IMR-90 (cell line): ENCODE measurements around the gene MZF1. TPM values are rescaled to one million over a fixed set of nuclear protein-coding genes. Genes with fewer than 3 reads are reported as not detected.
A peak's percentile ranks its signal among the peaks of the same experiment; 100 is the strongest.

Source experiments
- ATAC-seq: fragments of 200-7000 bp; cut with Tn5 transposase; 2 replicates; pipeline ENCODE4 v1.9.1; 2020; ENCODE audit warnings: low read depth, mild to moderate bottlenecking, moderate library complexity
- BruUV-seq: library from RNA; stranded (reverse); fragments of 400-500 nt; replicated peaks from 2 replicates; lab custom pipeline; 2021; lab: Mats Ljungman, UMichigan
- CTCF ChIA-PET: fragments of 300-600 bp; formaldehyde crosslinking; extraction: SDS; loops from one replicate; lab custom pipeline; 2021; ENCODE audit warnings: antibody characterized with exemption; lab: Yijun Ruan, JAX
- POLR2A ChIA-PET: fragments of 300-600 bp; sonication (Branson Sonifier 250); formaldehyde crosslinking; loops from one replicate; lab custom pipeline; 2022; ENCODE audit warnings: antibody characterized with exemption; ENCODE audit not compliant: unreplicated experiment; lab: Charles Lee
- DNase-seq: peaks from one replicate; pipeline ENCODE4 v3.0.0; 2013
- H2AFZ ChIP-seq: replicated peaks from 2 replicates; pipeline ENCODE3; 2013; ENCODE audit warnings: low read length, mild to moderate bottlenecking; ENCODE audit not compliant: poor library complexity
- H2AK5ac ChIP-seq: 2 replicates; pipeline ENCODE4 v1.6.1; 2013; ENCODE audit warnings: low read depth, low read length, inconsistent platforms
- H2AK9ac ChIP-seq: replicated peaks from 2 replicates; pipeline ENCODE3; 2013; ENCODE audit warnings: mild to moderate bottlenecking, low read depth, low read length, moderate library complexity; ENCODE audit not compliant: poor library complexity
- H2BK120ac ChIP-seq: 2 replicates; pipeline ENCODE4 v1.6.1; 2013; ENCODE audit warnings: low read depth, low read length, inconsistent platforms
- H2BK15ac ChIP-seq: 3 replicates; pipeline ENCODE4 v1.6.1; 2013; ENCODE audit warnings: low read depth, low read length, inconsistent platforms
- H2BK20ac ChIP-seq: 2 replicates; pipeline ENCODE4 v1.6.1; 2013; ENCODE audit warnings: low read depth, mild to moderate bottlenecking, inconsistent platforms, low read length, moderate library complexity
- H2BK5ac ChIP-seq: 2 replicates; pipeline ENCODE4 v1.6.1; 2013; ENCODE audit warnings: mild to moderate bottlenecking, low read depth, low read length, inconsistent platforms; ENCODE audit not compliant: poor library complexity, severe bottlenecking
- H3K14ac ChIP-seq: replicated peaks from 2 replicates; pipeline ENCODE4 v1.6.1; 2013; ENCODE audit warnings: low read depth, low read length, inconsistent platforms
- H3K18ac ChIP-seq: 2 replicates; pipeline ENCODE4 v1.6.1; 2013; ENCODE audit warnings: low read depth, low read length, control low read depth
- H3K23ac ChIP-seq: 2 replicates; pipeline ENCODE4 v1.6.1; 2013; ENCODE audit warnings: low read depth, low read length, inconsistent platforms
- H3K27ac ChIP-seq: 2 replicates; pipeline ENCODE4 v1.5.1; 2013; ENCODE audit warnings: mild to moderate bottlenecking, control low read depth, low read length; ENCODE audit not compliant: insufficient read depth
- H3K27me3 ChIP-seq: 2 replicates; pipeline ENCODE4 v1.6.1; 2013; ENCODE audit warnings: low read length; ENCODE audit not compliant: control insufficient read depth, insufficient read depth
- H3K36me3 ChIP-seq: 2 replicates; pipeline ENCODE4 v1.6.1; 2013; ENCODE audit warnings: low read length, mixed read lengths; ENCODE audit not compliant: control insufficient read depth, insufficient read depth
- H3K4ac ChIP-seq: 2 replicates; pipeline ENCODE4 v1.6.1; 2013; ENCODE audit warnings: low read depth, low read length, inconsistent platforms
- H3K4me1 ChIP-seq: 2 replicates; pipeline ENCODE4 v1.6.1; 2013; ENCODE audit warnings: low read length, mixed read lengths; ENCODE audit not compliant: control insufficient read depth, insufficient read depth
- H3K4me2 ChIP-seq: 2 replicates; pipeline ENCODE4 v1.6.1; 2013; ENCODE audit warnings: low read depth, mild to moderate bottlenecking, control low read depth, low read length, moderate library complexity
- H3K4me3 ChIP-seq: 2 replicates; pipeline ENCODE4 v1.5.1; 2013; ENCODE audit warnings: low read depth, mild to moderate bottlenecking, control low read depth, low read length, moderate library complexity; ENCODE audit not compliant: insufficient read depth
- H3K56ac ChIP-seq: 2 replicates; pipeline ENCODE4 v1.6.1; 2013; ENCODE audit warnings: low read length, inconsistent platforms; ENCODE audit not compliant: insufficient read depth; ENCODE audit errors: extremely low read depth
- H3K79me1 ChIP-seq, 2 experiments: 2 replicates each; pipeline ENCODE4 v1.6.1; 2013; ENCODE audit warnings: low read length in 2 of 2, inconsistent platforms in 1 of 2, low read depth in 1 of 2
- H3K9ac ChIP-seq: 2 replicates; pipeline ENCODE4 v1.6.1; 2013; ENCODE audit warnings: low read depth, low read length, control low read depth
- H3K9me1 ChIP-seq: 2 replicates; pipeline ENCODE4 v1.6.1; 2013; ENCODE audit warnings: low read length, inconsistent platforms; ENCODE audit not compliant: insufficient read depth
- H3K9me3 ChIP-seq: 2 replicates; pipeline ENCODE4 v1.6.1; 2013; ENCODE audit warnings: low read length; ENCODE audit not compliant: control insufficient read depth, insufficient read depth
- H4K20me1 ChIP-seq: 2 replicates; pipeline ENCODE4 v1.6.1; 2013; ENCODE audit warnings: low read length, inconsistent platforms; ENCODE audit not compliant: insufficient read depth
- H4K5ac ChIP-seq: 2 replicates; pipeline ENCODE4 v1.6.1; 2013; ENCODE audit warnings: mild to moderate bottlenecking, low read depth, low read length, control low read depth
- H4K8ac ChIP-seq, 2 experiments: 2 replicates each; pipeline ENCODE4 v1.6.1; 2013; ENCODE audit warnings: low read depth in 2 of 2, low read length in 2 of 2, control low read depth in 1 of 2, inconsistent platforms in 1 of 2
- H4K91ac ChIP-seq: 2 replicates; pipeline ENCODE4 v1.6.1; 2013; ENCODE audit warnings: low read depth, low read length, inconsistent platforms; ENCODE audit not compliant: insufficient read depth
- BHLHE40 ChIP-seq: fragments of 150-350 bp; IDR thresholded peaks from 2 replicates; pipeline ENCODE4 v1.6.1; 2016; ENCODE audit warnings: mild to moderate bottlenecking, low read depth, low read length
- CHD1 ChIP-seq: IDR thresholded peaks from 2 replicates; pipeline ENCODE4 v1.6.1; 2012; ENCODE audit warnings: low read depth, low read length, improper control_type of control experiment
- FOS ChIP-seq: fragments of 150-350 bp; IDR thresholded peaks from 2 replicates; pipeline ENCODE4 v1.6.1; 2016; ENCODE audit warnings: low read depth, low read length
- MAFK ChIP-seq: IDR thresholded peaks from 2 replicates; pipeline ENCODE4 v1.6.1; 2012; ENCODE audit warnings: low read depth, low read length, improper control_type of control experiment
- MAZ ChIP-seq: IDR thresholded peaks from 2 replicates; pipeline ENCODE4 v1.6.1; 2012; ENCODE audit warnings: low read depth, mild to moderate bottlenecking, low read length, improper control_type of control experiment, moderate library complexity, borderline replicate concordance
- POLR2A ChIP-seq: IDR thresholded peaks from 2 replicates; pipeline ENCODE4 v1.6.1; 2012; ENCODE audit warnings: mild to moderate bottlenecking, low read depth, low read length
- RAD21 ChIP-seq: IDR thresholded peaks from 2 replicates; pipeline ENCODE4 v1.6.1; 2012; ENCODE audit warnings: low read length, improper control_type of control experiment
- RCOR1 ChIP-seq: IDR thresholded peaks from 2 replicates; pipeline ENCODE4 v1.6.1; 2012; ENCODE audit warnings: mild to moderate bottlenecking, low read length, improper control_type of control experiment; ENCODE audit not compliant: insufficient replicate concordance
- RFX5 ChIP-seq: IDR thresholded peaks from 2 replicates; pipeline ENCODE4 v1.8.0; 2012; ENCODE audit warnings: low read depth, mild to moderate bottlenecking, low read length, moderate library complexity
- SMC3 ChIP-seq: fragments of 150-350 bp; IDR thresholded peaks from 2 replicates; pipeline ENCODE4 v1.6.1; 2016; ENCODE audit warnings: low read depth, mild to moderate bottlenecking, antibody characterized with exemption, low read length, moderate library complexity
- WGBS, 2 experiments: methylation state at CpG; one replicate each; pipeline versions ENCODE4 v1.1.5 to v1.1.7; 2013; ENCODE audit warnings: missing lambda C conversion rate in 2 of 2; ENCODE audit not compliant: insufficient read length in 1 of 2; ENCODE audit errors: extremely low coverage in 2 of 2; 5-methylcytosine and 5-hydroxymethylcytosine counted together
- dilution Hi-C: fragments of 300-500 bp; cut with HindIII; formaldehyde crosslinking; loops from one replicate; pipeline ENCODE4 v1.14.3; 2018; ENCODE audit warnings: low sequenced_read_pairs; ENCODE audit not compliant: unreplicated experiment
- in situ Hi-C: fragments of 300-500 bp; cut with MboI; formaldehyde crosslinking; loops from 3 replicates; pipeline ENCODE4 v1.14.3; 2019; ENCODE audit warnings: low sequenced_read_pairs, inconsistent platforms, mixed read lengths
- intact Hi-C: fragments of 100-400 bp; cut with micrococcal nuclease; formaldehyde crosslinking; loops from 2 replicates; pipeline ENCODE4 v1.10.0; 2022
- polyA plus RNA-seq, 3 experiments: library from polyadenylated mRNA; depleted of rRNA; stranded (reverse); fragments of >200 nt; gene quantifications; 2 replicates each; pipeline ENCODE4 v1.2.3, GENCODE V29; 2012; ENCODE audit warnings: low replicate concordance in 1 of 3
- total RNA-seq: library from RNA; depleted of rRNA; stranded (reverse); fragments of >200 nt; gene quantifications from 2 replicates; pipeline ENCODE4 v1.2.3, GENCODE V29; 2012
- TF ChIP-seq, protein P1 (sequence below): fragments of 150-350 bp; IDR thresholded peaks from 2 replicates; pipeline ENCODE4 v1.6.1; 2017; ENCODE audit warnings: mild to moderate bottlenecking, antibody characterized with exemption, low read length, low read depth
- TF ChIP-seq, protein P2 (sequence below): fragments of 150-350 bp; IDR thresholded peaks from 2 replicates; pipeline ENCODE4 v1.6.1; 2016; ENCODE audit warnings: low read depth, mild to moderate bottlenecking, low read length, moderate library complexity, borderline replicate concordance
- TF ChIP-seq, protein P3 (sequence below): conservative IDR thresholded peaks from 2 replicates; pipeline ENCODE4 v1.5.1; 2012; ENCODE audit warnings: mild to moderate bottlenecking, low read depth, low read length, improper control_type of control experiment

The MZF1 gene
- total and polyA plus RNA-seq, 2 of the 4 experiments (the other 2 are of a cell fraction): 3.4 to 15.0 TPM

DNA sequence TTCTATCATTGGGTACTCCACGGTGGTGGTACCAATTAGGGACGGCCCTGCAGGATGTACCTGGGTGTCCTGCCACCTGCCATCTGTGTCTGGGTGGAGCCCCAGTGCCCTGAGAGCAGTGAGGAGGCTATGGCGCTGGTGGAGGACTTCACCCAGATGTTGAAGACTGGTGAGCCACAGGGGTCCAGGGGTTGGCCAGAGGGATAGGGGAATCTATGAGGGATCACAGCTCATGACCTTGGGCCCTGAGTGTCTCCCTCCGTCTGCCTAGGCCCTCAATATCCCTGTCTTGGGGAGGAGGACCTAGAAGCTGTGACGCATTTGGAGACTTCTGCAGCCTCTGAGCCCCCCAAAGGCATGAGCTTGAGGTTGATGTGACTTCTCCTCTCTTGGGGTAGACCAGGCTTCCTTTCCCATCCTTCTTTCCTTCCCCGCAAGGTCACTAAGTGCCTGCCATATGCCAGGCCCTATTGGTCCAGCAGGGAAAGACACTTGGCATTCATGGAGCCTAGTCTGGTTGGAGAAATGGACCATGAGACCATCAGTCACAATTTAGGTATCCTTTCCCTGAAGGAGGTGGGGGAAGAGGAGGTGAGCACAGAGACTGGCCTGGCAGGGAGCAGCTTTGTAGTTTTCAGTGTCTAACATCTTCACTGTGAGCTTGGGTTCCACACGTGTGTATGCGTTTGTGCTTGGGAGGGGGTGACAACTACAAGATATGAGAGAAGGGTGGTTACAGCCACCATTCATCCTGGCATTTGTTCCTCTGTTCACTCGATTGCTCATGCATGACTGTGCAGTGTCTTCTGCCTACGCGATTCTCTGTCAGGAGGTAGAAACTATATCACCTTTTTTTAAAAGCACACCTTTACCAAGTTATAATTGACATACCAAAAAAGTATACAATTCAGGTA is 5.1 kb upstream of the MZF1 start:
- Histone ChIP-seq H3K4me1 (peaks cover 6% of the 10 kb centered on the region), H3K14ac (no peak overlapping the region), H3K79me1 (peaks cover under 1 to 74% of the 10 kb centered on the region in 2 experiments; a peak in 3 of 4 replicates), H2AFZ (no peak overlapping the region), H2BK20ac (no peak overlapping the region), H3K4ac (peak overlapping the region; percentile 0; the same call in 1 of the 2 replicates), H2AK9ac (peak overlapping the region; percentile 1), H3K27me3 (no peaks in the 10 kb centered on the region), H2BK15ac (no peak overlapping the region), H3K27ac (no peak overlapping the region), H3K9me3 (no peaks in the 10 kb centered on the region), H4K91ac (no peak overlapping the region), H4K5ac (no peak overlapping the region), H4K8ac (no peak overlapping the region), H3K4me2 (no peak overlapping the region), H4K20me1 (peaks cover 7% of the 10 kb centered on the region), H3K18ac (no peak overlapping the region), H3K4me3 (no peak overlapping the region), H3K9ac (no peak overlapping the region), H3K23ac (no peak overlapping the region), H3K36me3 (peaks cover 10% of the 10 kb centered on the region), H2BK120ac (no peak overlapping the region), H2AK5ac (no peak overlapping the region; the same call in 1 of the 2 replicates), H2BK5ac (no peak overlapping the region), H3K9me1 (peaks cover 13% of the 10 kb centered on the region), H3K56ac (no peak overlapping the region)
- WGBS, 2 experiments: 67% methylated on average over 2 of the region's 11 CpGs; no CpG with 5 or more reads in 1 of the 2 experiments
- in situ Hi-C loops (no loop called here), dilution Hi-C loops (no loop called here), intact Hi-C loops (no loop called here)
- CTCF ChIA-PET: no interaction called here
- POLR2A ChIA-PET: no interaction called here
- no TSS peak for BruUV-seq
- ATAC-seq (no peak), DNase-seq (no peak)
- TF ChIP-seq MAZ: no peak
- TF ChIP-seq, protein P1, sequence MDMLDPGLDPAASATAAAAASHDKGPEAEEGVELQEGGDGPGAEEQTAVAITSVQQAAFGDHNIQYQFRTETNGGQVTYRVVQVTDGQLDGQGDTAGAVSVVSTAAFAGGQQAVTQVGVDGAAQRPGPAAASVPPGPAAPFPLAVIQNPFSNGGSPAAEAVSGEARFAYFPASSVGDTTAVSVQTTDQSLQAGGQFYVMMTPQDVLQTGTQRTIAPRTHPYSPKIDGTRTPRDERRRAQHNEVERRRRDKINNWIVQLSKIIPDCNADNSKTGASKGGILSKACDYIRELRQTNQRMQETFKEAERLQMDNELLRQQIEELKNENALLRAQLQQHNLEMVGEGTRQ: no peak
- no peak for TF ChIP-seq RAD21
- no peak for TF ChIP-seq RCOR1
- TF ChIP-seq, protein P2, sequence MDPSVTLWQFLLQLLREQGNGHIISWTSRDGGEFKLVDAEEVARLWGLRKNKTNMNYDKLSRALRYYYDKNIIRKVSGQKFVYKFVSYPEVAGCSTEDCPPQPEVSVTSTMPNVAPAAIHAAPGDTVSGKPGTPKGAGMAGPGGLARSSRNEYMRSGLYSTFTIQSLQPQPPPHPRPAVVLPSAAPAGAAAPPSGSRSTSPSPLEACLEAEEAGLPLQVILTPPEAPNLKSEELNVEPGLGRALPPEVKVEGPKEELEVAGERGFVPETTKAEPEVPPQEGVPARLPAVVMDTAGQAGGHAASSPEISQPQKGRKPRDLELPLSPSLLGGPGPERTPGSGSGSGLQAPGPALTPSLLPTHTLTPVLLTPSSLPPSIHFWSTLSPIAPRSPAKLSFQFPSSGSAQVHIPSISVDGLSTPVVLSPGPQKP: no peak
- TF ChIP-seq SMC3: no peak
- no peak for TF ChIP-seq CHD1
- TF ChIP-seq BHLHE40: no peak
- no peak for TF ChIP-seq MAFK
- TF ChIP-seq, protein P3, sequence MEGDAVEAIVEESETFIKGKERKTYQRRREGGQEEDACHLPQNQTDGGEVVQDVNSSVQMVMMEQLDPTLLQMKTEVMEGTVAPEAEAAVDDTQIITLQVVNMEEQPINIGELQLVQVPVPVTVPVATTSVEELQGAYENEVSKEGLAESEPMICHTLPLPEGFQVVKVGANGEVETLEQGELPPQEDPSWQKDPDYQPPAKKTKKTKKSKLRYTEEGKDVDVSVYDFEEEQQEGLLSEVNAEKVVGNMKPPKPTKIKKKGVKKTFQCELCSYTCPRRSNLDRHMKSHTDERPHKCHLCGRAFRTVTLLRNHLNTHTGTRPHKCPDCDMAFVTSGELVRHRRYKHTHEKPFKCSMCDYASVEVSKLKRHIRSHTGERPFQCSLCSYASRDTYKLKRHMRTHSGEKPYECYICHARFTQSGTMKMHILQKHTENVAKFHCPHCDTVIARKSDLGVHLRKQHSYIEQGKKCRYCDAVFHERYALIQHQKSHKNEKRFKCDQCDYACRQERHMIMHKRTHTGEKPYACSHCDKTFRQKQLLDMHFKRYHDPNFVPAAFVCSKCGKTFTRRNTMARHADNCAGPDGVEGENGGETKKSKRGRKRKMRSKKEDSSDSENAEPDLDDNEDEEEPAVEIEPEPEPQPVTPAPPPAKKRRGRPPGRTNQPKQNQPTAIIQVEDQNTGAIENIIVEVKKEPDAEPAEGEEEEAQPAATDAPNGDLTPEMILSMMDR: no peak
- no peak for TF ChIP-seq RFX5
- no peak for TF ChIP-seq FOS
- TF ChIP-seq POLR2A: no peak
